ENCODE data around the gene CLIC5.
A peak's percentile ranks its signal among the peaks of the same experiment; 100 is the strongest.

CLIC5 gene

GRCh38 chr6:45921691-45922281, 93.9 kb downstream of the CLIC5 start:
- H3K4me1 ChIP-seq (ENCODE audit: low read depth, poor library complexity, severe bottlenecking) = peaks cover 72% of the 10 kb centered on the region
- no peaks in the 10 kb centered on the region for H3K36me3 ChIP-seq (ENCODE audit: insufficient read depth)
- H4K20me1 ChIP-seq (ENCODE audit: insufficient read depth) = no peaks in the 10 kb centered on the region
- peak overlapping the region; percentile 71; the same call in 1 of the 2 replicates for H3K9ac ChIP-seq
- no peaks in the 10 kb centered on the region for H3K79me2 ChIP-seq (ENCODE audit: insufficient read depth, low read depth)
- H3K27me3 ChIP-seq (ENCODE audit: insufficient read depth, low read depth) = no peaks in the 10 kb centered on the region
- peak overlapping the region; percentile 23; the same call in 1 of the 2 replicates for H2AFZ ChIP-seq (ENCODE audit: low read depth)
- peak overlapping the region; percentile 100; the same call in 1 of the 2 replicates for H3K4me2 ChIP-seq
- H3K27ac ChIP-seq = peak overlapping the region; percentile 94
- no peak overlapping the region for H3K4me3 ChIP-seq (IDR thresholded peaks at IDR 0.05; ENCODE audit: insufficient read depth, low read depth, low read length)
- TF ChIP-seq CTCF (conservative IDR thresholded peaks at IDR 0.05; ENCODE audit: low read depth, low read length) = 0 out of 2 replicates have a peak, but pooled peaks have one; percentile 12

GRCh38 chr6:45920819-45921511, 94.7 kb downstream of the CLIC5 start:
- Histone ChIP-seq H3K27me3 (ENCODE audit: insufficient read depth, low read depth) (no peaks in the 10 kb centered on the region), H3K27ac (peak overlapping the region; percentile 94), H3K79me2 (ENCODE audit: insufficient read depth, low read depth) (no peaks in the 10 kb centered on the region), H3K4me2 (peak overlapping the region; percentile 100), H3K36me3 (ENCODE audit: insufficient read depth) (no peaks in the 10 kb centered on the region), H2AFZ (ENCODE audit: low read depth) (peak overlapping the region; percentile 23; the same call in 1 of the 2 replicates), H3K9ac (peak overlapping the region; percentile 71; the same call in 1 of the 2 replicates), H3K4me1 (ENCODE audit: low read depth, poor library complexity, severe bottlenecking) (peaks cover 67% of the 10 kb centered on the region), H3K4me3 (IDR thresholded peaks at IDR 0.05; ENCODE audit: insufficient read depth, low read depth, low read length) (no peak overlapping the region), H4K20me1 (ENCODE audit: insufficient read depth) (no peaks in the 10 kb centered on the region)
- TF ChIP-seq CTCF (conservative IDR thresholded peaks at IDR 0.05; ENCODE audit: low read depth, low read length) = no peak

- Histone ChIP-seq H4K20me1 (ENCODE audit: insufficient read depth) (no peaks in the 10 kb centered on the region), H2AFZ (ENCODE audit: low read depth) (no peak overlapping the region), H3K27me3 (ENCODE audit: insufficient read depth, low read depth) (no peaks in the 10 kb centered on the region), H3K27ac (no peak overlapping the region), H3K4me3 (IDR thresholded peaks at IDR 0.05; ENCODE audit: insufficient read depth, low read depth, low read length) (no peak overlapping the region), H3K36me3 (ENCODE audit: insufficient read depth) (no peaks in the 10 kb centered on the region), H3K4me2 (no peak overlapping the region), H3K4me1 (ENCODE audit: low read depth, poor library complexity, severe bottlenecking) (peaks cover 37% of the 10 kb centered on the region), H3K9ac (no peak overlapping the region), H3K79me2 (ENCODE audit: insufficient read depth, low read depth) (no peaks in the 10 kb centered on the region)
- TF ChIP-seq CTCF (conservative IDR thresholded peaks at IDR 0.05; ENCODE audit: low read depth, low read length) = no peak
These were observed 98.2 kb downstream of the CLIC5 start for GRCh38 chr6:45917439-45917838.

GRCh38 chr6:45916692-45917091, 99.0 kb downstream of the CLIC5 start:
- H3K4me3 ChIP-seq (IDR thresholded peaks at IDR 0.05; ENCODE audit: insufficient read depth, low read depth, low read length) = no peak overlapping the region
- no peaks in the 10 kb centered on the region for H3K79me2 ChIP-seq (ENCODE audit: insufficient read depth, low read depth)
- H3K27ac ChIP-seq = no peak overlapping the region
- no peak for TF ChIP-seq CTCF (conservative IDR thresholded peaks at IDR 0.05; ENCODE audit: low read depth, low read length)
- peaks cover 30% of the 10 kb centered on the region for H3K4me1 ChIP-seq (ENCODE audit: low read depth, poor library complexity, severe bottlenecking)
- no peak overlapping the region for H3K4me2 ChIP-seq
- H4K20me1 ChIP-seq (ENCODE audit: insufficient read depth) = no peaks in the 10 kb centered on the region
- no peak overlapping the region for H3K9ac ChIP-seq
- no peak overlapping the region for H2AFZ ChIP-seq (ENCODE audit: low read depth)
- H3K36me3 ChIP-seq (ENCODE audit: insufficient read depth) = no peaks in the 10 kb centered on the region
- H3K27me3 ChIP-seq (ENCODE audit: insufficient read depth, low read depth) = no peaks in the 10 kb centered on the region
